DMS 273 treated with DMSO at 0.1 percent for 48 hours (cell line): Measurements from ENCODE around the gene FNIP1.
"Not testable (repeated sequence)": the region's sequence is repeated elsewhere in the genome, so short reads cannot be mapped to it uniquely, and the experiment has no call there.

ENCODE experiments used
- DNase-seq: peaks from one replicate; lab custom pipeline; 2025; lab: John Stamatoyannopoulos, UW

Gene FNIP1

GRCh38 chr5:131786900-131787692 is 9.7 kb downstream of the FNIP1 start:
- no peak for DNase-seq

- no peak for DNase-seq
Observed at GRCh38 chr5:131786036-131786435, 10.8 kb downstream of the FNIP1 start.

GRCh38 chr5:131783874-131784273 is 12.9 kb downstream of the FNIP1 start:
- no peak for DNase-seq

GRCh38 chr5:131783357-131783756 is 13.5 kb downstream of the FNIP1 start:
- no peak for DNase-seq

- no peak for DNase-seq
Observed at GRCh38 chr5:131782717-131783116, 14.1 kb downstream of the FNIP1 start.

GRCh38 chr5:131778141-131778540 is 18.7 kb downstream of the FNIP1 start:
- DNase-seq = not testable (repeated sequence)

- DNase-seq = no peak
Observed at GRCh38 chr5:131776450-131776849, 20.4 kb downstream of the FNIP1 start.

GRCh38 chr5:131774652-131775367 is 22.0 kb downstream of the FNIP1 start:
- DNase-seq = no peak

- DNase-seq = no peak
Observed at GRCh38 chr5:131773805-131774204, 23.0 kb downstream of the FNIP1 start.

GRCh38 chr5:131771692-131772091 is 25.1 kb downstream of the FNIP1 start:
- no peak for DNase-seq

GRCh38 chr5:131769961-131770360 is 26.9 kb downstream of the FNIP1 start:
- no peak for DNase-seq

GRCh38 chr5:131769336-131769735 is 27.5 kb downstream of the FNIP1 start:
- no peak for DNase-seq

- DNase-seq = no peak
Observed at GRCh38 chr5:131767891-131768290, 28.9 kb downstream of the FNIP1 start.

- no peak for DNase-seq
Observed at GRCh38 chr5:131766689-131767088, 30.1 kb downstream of the FNIP1 start.

GRCh38 chr5:131765261-131765660 is 31.6 kb downstream of the FNIP1 start:
- DNase-seq = no peak

- no peak for DNase-seq
Observed at GRCh38 chr5:131763968-131764367, 32.8 kb downstream of the FNIP1 start.

GRCh38 chr5:131760793-131761192 is 36.0 kb downstream of the FNIP1 start:
- DNase-seq = no peak

GRCh38 chr5:131759704-131760103 is 37.1 kb downstream of the FNIP1 start:
- DNase-seq = no peak

GRCh38 chr5:131758520-131758900 is 38.3 kb downstream of the FNIP1 start:
- no peak for DNase-seq

- no peak for DNase-seq
Observed at GRCh38 chr5:131757830-131758519, 38.8 kb downstream of the FNIP1 start.

GRCh38 chr5:131756942-131757341 is 39.9 kb downstream of the FNIP1 start:
- no peak for DNase-seq

- DNase-seq = no peak
Observed at GRCh38 chr5:131754363-131754762, 42.5 kb downstream of the FNIP1 start.

GRCh38 chr5:131751506-131751905 is 45.3 kb downstream of the FNIP1 start:
- DNase-seq = no peak
